ENCODE results near the gene CARD11.

DNA sequence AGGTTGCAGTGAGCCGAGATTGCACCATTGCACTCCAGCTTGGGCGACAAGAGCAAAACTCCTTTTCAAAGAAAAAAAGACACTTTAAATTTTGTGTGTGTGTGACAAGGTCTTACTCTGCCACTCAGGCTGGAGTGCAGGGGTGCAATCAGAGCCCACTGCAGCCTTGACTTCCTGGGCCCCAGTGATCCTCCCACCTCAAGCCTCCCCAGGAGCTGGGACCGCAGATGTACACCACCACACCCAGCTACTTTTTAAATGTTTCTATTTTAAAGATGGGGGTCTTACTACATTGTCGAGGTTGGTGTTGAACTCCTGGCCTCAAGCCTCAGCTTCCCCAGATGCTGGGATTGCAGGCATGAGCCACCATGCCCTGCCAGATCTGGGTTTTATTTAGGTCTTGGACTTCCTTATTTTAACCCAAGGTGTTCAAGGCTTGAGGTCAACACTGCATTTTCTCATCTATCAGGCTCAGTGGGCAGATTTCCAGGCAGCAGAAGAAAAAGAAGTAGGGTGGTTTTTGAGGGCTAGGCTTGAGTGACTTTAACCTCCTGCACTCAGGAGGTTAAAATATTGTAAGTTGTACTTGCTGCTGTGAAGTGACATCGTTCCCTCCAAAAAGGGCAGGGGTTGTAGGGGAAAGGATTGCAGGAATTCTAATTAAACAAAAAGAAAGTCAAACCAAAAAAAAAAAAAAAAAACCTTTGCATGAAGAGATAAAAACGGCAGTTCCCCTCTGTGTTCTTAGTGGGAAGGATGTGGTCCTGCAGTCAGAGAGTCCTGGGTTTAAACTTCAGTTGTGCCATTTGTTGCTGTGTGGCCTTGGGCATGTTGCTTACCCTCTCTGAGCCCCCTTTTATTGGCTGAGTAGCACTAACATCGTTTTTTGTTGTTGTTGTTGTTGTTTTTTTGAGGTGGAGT, 71.5 kb downstream of the CARD11 start:
- TF ChIP-seq, protein P1, sequence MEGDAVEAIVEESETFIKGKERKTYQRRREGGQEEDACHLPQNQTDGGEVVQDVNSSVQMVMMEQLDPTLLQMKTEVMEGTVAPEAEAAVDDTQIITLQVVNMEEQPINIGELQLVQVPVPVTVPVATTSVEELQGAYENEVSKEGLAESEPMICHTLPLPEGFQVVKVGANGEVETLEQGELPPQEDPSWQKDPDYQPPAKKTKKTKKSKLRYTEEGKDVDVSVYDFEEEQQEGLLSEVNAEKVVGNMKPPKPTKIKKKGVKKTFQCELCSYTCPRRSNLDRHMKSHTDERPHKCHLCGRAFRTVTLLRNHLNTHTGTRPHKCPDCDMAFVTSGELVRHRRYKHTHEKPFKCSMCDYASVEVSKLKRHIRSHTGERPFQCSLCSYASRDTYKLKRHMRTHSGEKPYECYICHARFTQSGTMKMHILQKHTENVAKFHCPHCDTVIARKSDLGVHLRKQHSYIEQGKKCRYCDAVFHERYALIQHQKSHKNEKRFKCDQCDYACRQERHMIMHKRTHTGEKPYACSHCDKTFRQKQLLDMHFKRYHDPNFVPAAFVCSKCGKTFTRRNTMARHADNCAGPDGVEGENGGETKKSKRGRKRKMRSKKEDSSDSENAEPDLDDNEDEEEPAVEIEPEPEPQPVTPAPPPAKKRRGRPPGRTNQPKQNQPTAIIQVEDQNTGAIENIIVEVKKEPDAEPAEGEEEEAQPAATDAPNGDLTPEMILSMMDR (IDR thresholded peaks at IDR 0.05), result no peak
- no peak for TF ChIP-seq EZH2 (IDR thresholded peaks at IDR 0.05; ENCODE audit: borderline replicate concordance, insufficient read depth, low read depth, low read length, poor library complexity, severe bottlenecking)
